ENCODE data around the gene TBC1D19.
"Not testable (repeated sequence)": the region's sequence is repeated elsewhere in the genome, so short reads cannot be mapped to it uniquely, and the experiment has no call there.

TBC1D19 gene

DNA sequence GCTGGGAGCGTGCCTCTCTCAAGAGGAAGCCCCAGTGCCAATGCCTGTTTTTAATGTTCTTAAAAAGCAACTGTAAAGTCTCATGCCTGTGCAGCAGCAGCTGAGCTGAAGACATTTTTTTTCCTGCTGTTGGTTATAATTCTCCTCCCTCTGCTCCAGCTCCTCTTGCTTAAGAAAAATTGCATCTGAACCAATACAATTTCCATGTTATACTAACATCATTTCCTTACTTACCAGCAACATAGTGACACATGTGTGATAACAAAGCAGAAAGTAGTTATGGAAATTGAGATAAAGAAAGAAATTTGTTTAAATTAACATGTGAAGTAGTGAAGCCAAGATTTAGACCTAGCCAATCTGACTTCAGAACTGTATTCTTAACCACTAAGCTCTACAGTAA is 101.4 kb downstream of the TBC1D19 start:
- DNase-seq (ENCODE audit: low spot score) = no peak

DNA sequence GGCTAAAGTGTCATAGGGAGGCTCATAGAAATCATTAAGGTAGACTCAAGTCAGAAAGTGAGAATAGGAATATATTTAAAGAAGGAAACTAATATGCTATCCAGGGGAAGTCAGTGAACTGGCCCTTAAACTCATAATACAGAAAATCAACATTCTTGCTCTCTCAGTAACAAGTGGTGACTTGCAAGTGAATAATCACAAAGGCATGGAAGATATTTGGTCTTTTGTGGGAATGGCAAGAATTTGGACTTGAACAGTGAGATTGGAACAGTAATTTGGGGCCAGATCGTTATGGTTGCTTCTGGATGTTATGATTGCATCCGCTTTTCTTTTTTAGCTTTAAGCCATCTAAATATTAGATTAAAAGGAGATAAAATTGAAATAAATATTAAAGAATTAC is 103.8 kb downstream of the TBC1D19 start:
- DNase-seq (ENCODE audit: low spot score) = no peak

DNA sequence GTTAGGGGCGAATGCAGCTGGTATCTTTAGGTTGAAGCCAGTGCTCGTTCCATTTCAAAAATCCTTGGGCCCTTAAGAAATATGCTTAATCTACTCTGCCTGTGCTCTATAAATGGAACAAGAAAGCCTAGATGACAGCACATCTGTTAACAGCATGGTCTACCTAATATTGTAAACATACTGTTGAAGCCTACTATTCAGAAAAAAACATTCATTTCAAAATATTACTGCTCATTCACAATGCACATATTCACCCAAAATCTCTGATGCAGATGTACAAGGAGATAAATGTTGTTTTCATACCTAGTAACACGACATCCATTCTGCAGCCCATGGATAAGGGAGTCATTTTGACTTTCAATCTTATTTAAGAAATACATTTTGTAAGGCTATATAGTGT is 106.6 kb downstream of the TBC1D19 start:
- no peak for DNase-seq (ENCODE audit: low spot score)

DNA sequence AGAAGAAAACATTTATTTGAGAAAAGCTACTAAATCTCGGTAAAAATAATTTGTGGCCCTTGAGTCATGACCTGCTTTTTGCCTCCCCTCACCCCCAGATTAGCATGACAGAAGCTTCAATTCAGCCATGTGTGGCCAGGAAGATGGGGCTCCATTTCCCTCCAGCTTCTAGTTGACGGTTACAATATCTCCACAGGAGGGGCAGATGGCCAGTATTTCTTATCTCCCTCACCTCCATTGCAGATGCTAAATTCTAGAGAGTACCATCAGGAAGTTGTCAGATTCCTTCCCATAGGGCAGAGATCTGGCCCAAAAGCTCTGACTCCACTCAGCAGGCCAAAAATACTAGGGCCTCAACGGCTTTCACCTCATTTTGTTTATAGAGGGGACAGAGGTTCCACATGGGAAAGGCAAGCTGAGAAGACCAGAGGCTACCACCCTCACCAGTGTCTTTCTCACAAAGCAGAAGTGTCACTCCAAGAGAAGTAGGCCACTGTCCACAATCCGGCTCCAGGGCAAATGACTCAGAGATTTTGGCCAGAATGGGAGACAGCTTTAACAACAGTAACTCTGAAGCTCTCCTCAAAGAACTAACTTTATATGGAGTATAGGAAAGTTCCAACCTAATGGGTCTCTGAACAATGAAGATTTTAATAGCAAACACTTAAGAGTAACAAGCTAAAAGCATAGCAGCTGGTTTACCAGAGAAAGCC is 108.3 kb downstream of the TBC1D19 start:
- no peak for DNase-seq (ENCODE audit: low spot score)

DNA sequence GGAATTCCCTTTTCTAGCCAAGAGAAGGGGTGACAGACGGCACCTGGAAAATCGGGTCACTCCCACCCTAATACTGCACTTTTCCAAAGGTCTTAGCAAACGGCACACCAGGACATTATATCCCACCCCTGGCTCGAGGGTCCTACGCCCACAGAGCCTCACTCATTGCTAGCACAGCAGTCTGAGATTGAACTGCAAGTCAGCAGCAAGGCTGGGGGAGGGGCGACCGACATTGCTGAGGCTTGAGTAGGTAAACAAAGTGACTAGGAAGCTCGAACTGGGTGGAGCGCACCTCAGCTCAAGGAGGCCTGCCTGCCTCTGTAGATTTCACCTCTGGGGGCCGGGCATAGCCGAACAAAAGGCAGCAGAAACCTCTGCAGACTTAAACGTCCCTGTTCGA is 110.2 kb downstream of the TBC1D19 start:
- DNase-seq (ENCODE audit: low spot score) = not testable (repeated sequence)

DNA sequence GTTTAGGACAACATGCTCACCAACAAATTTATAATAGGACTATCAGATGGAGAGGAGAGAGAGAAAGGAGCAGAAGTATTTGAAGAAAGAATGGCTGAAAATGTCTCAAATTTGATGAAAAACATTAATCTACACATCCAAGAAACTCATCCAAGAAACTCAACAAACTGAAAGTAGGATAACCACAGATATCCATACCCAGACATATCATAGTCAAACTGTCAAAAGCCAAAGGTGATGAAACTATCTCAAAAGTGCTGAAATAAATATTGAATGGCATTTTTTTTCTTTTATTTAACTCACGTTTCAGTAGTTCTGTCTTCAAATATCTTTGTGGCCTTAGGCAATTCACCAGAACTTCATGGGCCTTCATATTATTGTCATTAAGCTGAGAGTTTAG is 116.2 kb downstream of the TBC1D19 start:
- no peak for DNase-seq (ENCODE audit: low spot score)

DNA sequence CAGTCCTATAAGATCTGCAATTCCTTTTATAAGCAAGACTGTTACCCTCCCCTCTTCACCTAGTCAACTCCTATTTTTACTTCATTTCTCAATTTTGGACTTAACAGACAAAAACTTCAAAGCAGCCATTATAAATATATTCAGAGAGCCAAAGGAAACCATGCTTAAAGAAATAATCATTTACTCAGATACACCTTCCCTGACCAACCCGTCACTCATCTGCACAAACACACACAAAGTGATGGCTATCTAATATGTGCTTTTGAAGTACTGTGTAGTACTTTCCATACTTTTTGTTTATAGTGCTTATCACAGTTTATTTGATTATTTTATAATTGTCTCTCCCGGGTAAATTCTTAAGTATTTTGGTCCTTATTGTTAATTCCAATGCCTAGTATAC is 117.2 kb downstream of the TBC1D19 start:
- no peak for DNase-seq (ENCODE audit: low spot score)

DNA sequence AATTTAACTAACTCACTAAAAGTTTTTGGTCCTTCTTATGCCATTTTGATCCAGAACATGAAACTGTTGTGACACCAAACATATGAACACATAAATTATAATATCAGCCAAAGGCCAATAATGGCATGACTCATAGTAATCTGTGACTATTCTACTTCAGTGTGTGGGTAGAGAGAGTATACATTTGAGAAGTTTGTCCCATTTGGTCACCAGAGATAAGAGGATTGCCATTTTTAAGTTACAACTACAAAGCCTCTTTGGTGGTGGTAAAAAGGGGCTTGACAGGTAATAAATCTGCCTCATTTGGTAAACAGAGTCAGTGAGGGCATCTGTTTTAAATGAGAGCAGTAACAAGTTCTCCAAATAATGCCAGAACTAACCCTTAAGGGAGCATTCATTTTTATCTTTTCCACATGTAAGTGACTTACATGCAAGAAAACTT is 117.9 kb downstream of the TBC1D19 start:
- DNase-seq (ENCODE audit: low spot score) = no peak

DNA sequence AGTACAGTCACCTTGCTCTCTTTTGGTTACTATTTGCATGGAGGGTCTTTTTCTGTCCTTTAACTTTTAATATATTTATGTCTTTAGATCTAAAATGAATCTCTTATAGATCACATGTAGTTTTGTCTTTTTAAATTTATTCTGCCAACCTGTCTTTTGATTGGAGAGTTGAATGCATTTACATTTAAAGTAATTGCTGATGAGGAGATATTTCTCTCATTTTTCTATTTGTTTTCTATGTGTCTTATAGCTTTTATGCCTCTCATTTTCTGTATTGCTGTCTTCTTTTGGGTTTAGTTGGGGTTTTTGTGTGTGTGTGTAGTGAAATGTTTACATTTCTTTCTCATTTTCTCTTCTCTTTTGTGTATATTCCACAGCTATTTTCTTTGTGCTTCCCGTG is 123.5 kb downstream of the TBC1D19 start:
- no peak for DNase-seq (ENCODE audit: low spot score)

DNA sequence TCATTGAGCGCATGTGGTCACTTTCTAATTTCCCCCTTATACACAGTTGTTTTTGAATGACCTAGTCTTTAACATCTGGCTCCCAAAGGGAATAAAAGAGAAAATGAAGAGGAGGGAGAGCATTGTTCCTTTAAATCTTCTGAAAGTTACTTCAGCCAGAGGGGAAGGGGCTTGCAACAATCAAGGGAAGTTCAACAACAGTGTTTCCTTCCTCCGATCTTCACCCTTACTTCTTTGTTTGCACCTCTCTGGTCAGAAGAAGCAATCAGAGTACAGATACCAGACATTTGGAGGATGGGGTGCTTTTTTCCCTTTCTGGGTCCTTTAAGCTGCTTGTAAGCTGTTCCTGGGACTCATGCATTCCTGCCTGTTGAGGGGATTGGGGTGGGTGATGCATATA is 125.4 kb downstream of the TBC1D19 start:
- DNase-seq (ENCODE audit: low spot score) = no peak

DNA sequence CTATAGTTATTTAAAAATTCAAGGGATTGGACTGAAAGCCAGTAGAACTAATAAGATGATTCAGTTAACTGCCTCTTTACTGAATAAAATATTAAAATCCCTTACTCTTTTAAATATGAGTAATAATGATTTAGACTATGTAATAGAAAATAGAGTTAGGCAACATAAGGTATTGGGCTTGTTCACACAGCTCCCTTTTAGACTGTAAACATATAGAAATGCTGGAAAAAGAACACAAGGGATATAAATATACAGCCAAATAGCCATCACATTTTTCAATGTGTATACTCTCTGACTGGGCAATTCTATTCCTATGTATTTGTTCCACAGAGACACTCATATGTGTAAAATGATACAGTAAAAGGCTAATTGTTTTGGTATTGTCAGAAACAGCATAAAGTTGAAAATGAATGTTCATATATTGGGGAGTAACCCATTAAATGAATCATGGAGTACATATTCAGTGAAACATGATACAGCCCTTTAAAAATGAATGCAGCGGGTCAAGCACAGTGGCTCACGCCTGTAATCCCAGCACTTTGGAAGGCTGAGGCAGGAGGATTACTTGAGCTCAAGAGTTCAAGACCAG is 129.8 kb downstream of the TBC1D19 start:
- no peak for DNase-seq (ENCODE audit: low spot score)

DNA sequence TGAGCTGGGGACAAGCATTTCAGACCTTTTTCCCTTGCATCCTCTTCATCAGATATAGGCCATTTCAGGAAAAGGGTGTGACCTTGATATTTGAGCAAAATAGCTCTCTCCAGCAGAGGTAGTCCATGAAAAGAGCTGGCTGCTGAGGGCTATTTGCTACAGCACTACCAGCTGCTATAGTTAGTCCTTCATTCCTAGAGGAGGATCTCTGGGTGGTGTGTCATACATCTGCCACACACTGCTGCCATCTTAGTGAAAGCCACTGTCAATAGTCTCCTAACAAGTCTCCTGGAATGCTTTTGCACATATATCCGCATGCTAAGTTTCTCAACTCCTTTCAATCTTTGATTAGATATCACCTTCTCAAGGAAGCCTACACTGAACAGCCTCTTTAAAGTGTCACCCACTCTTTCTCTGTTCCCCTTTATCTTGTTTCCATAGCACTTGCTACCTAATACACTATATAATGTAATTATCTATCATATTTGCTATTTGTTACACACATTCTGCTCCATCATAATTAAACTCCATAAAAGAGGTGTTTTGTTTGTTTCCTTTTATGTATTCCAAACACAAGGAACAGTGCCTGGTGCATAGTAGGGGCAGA is 131.9 kb downstream of the TBC1D19 start:
- DNase-seq (ENCODE audit: low spot score) = no peak

DNA sequence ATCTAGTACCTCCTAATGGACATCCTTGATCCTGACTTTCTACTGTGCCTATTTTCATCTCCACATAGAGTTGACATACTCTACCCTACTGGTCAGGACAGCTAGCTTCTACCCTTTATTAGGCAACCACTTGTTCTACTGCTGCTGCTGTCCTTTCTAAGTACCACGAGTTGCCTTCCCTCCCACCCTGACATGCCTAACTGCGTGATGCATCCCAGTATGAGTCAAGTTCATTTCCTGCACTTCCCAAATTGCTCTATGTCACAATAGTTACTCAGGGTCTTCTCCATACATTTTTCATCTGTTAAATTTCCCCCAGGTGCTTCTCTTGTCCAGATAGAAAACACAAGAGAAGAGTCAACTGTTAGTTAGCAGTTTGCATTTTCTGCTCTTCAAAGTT is 133.4 kb downstream of the TBC1D19 start:
- no peak for DNase-seq (ENCODE audit: low spot score)

DNA sequence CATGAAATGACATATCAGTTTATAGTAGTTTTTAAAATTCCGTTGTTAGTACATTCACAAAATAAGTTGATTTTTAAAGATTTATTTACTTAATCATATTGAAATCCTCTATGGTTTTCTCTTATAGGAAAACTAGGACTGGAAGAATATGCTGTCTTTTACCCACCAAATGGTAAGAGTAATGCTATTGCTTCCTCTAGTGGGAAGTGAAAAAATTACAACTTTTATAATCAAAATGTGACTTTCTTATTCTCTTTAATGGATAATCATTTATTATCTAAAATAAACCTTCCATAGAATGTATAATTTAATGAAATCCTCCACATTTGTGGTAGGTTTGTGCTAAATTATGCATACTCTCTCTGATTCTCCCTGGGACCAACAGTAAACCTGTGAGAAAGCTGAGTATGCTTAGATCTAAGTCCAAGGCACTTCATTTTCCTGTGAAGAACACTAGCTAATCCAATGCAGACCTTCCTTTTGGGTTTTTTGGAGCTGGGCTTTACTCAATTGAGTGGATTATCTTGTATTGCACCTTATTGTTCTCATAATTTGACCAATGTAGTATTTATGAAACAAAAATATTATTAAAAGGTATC is 136.2 kb downstream of the TBC1D19 start:
- no peak for DNase-seq (ENCODE audit: low spot score)

DNA sequence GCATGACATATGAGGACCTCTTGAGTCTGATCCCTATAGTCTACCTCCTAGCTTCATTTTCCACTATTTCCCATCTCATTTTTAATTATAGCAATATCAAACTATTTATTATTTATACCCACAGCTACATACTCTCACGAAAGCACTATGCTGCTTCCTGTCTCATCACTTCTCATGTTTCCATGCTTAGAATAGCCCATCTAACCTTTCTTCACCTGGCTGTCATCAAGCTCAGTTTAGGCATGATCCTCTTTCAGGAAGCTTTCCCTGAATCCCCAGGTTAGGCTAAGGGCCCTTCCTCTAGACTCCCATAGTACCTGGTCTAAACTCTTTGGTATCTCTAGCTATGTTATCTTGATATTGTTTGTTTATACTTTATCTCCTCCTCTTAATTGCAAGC is 137.8 kb downstream of the TBC1D19 start:
- no peak for DNase-seq (ENCODE audit: low spot score)

DNA sequence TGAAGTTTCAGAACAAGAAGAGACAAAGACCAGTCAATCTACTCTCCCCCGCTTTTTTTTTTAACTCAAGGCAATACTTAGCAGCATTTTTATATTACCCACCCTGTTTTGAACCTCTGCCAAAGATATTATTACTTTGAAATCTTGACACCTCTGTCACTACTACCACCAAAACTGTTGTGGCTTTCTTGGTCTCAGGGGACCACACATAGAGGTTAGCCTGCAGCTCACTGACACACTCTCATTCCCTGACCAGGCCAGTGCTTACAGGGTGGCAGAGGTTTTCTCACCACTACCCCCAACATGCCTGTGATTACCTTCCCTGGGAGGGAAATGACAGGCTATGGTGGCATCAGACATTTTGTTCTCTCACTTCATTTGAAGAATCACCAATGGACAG is 139.3 kb downstream of the TBC1D19 start:
- DNase-seq (ENCODE audit: low spot score) = no peak

DNA sequence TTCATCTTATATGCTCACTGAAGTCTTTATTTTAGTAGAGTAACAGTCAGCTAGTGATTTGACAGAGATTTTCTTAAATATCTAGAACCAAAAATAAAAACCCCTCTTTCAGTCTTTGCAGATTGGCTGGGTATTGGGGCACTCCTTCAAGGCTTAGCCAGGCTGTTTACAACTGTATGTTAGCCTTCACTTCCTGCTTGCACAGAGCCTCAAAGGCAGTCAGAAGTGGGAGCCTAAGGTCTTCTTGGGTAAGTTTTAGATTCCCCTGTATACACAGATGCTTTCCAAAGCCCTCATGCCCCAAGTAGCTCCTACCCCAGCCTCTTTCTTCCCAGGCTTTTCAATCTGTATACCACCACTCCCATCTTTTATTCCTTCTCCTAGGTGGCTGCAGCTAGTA is 140.7 kb downstream of the TBC1D19 start:
- no peak for DNase-seq (ENCODE audit: low spot score)

DNA sequence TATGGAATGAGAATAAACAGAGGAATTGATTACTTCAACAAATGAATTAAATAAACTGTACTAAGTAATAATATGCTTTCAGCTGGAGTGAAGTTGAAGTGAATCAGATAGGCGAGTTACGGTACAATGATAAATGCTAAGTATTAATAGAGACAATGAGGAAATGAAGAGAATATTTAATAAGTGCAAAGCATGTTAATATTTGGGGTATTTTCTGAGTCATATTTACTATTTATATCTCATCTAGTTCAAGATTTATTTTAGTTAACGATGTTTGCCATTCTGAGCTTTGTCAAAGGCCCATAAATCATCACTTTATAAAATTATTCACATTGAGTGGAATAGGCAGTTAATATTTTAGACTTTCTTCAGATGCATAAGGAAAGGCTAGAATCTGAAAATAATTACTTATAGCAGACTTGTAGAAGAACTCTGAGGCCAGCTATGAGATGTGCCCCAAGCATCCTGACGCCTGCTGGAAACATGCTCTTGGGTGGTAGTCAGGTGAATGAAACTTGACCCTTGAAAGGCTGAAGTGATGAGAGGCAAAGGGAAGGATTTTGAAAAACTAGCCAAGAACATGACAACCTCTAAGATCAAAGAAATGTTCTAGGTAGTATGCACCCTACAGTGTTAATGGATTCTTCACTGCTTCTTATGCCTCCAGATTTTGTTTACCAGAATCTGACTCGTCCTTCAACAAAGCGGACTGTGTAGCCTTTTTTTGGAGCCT is 142.9 kb downstream of the TBC1D19 start:
- DNase-seq (ENCODE audit: low spot score) = no peak

DNA sequence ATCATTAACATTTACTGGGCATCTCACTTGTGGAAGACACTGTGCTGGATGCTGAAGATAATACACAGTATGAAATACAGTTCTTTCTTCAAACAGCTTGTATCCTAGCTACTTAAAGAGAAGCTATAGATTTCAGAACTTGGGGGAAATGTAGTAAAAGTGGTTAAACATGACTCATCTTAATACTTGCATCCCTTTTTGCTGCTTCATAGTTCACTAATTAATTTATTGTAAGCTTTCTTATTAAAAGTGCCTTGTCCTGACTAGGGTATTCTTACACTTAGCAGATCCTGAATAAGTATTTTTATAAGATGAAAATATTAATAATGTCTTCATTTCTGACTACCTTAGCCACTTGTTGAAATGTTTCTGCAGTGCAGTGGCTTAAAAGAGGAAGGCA is 144.0 kb downstream of the TBC1D19 start:
- no peak for DNase-seq (ENCODE audit: low spot score)

DNA sequence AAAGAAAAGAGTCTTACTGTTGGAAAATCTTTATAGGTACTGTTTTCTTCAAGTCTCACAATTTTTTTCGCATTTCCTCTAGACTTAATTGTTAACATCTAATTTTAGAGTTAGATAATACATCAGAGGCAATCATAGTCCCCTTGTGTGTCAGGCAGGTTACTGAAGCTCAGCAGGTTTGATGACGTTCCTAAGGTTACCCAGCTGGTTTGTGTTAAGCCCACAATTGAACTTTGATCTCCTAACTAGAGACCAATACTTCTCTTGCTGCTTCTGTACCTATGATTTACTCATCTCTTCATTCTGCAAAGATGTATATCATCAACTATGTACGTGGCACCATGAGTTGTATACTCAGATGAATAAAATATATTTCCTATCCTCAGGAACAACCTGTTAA is 145.1 kb downstream of the TBC1D19 start:
- DNase-seq (ENCODE audit: low spot score) = no peak

DNA sequence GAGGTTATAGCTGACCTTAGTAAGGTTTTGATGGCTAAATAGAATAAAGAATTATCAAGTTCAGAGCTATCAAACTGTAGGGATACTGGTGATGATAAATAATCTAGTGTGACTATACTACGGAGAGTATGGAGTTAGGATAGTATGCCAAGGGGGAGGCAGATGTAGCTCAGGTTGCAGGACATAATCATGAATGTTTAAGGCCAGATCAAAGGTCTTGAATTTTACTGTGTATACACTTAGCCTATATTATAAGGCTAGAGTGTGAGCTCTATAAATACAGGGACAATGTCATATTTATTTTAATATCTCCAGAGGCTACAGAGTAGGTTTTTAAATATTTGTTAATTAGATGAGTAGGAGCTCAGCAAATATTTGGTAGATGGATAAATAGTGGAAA is 145.7 kb downstream of the TBC1D19 start:
- no peak for DNase-seq (ENCODE audit: low spot score)

DNA sequence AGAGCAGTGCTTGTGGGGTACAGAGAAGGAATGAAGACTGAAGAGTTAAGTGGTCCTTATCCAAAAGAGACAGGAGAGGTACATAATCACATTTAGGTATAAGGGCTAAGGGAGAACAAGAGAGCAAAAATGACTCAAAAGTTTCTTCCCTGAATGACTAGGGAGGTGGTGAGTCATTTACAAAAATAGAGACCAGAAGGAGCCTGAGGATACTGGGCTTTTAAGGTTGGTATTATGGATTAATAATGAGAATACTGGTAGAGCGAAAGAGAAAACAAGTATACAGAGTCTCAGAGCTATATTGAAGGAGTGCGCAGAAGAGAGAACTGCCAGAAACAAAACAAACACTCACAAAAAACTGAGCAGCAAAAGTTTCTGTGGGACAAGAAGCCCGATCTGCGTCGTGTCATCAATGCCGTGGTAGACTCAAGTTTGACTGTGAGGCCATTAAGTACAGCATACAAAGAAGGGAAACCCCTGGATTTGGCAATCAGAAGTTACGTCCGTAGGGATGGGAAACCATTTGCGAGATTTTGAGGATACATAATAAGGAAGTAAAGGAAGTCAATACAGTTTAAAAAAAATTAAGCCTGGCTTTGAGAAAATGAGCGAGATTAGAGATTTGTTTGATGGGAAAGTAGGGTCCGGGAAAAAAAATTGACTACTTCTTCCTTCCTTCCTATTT is 147.6 kb downstream of the TBC1D19 start:
- DNase-seq (ENCODE audit: low spot score) = no peak

Data from ecto neural progenitor cell (in vitro differentiated cells).